Sigmoid colon (tissue), 7 donors: ENCODE results near the gene ZNF534. TPM values are rescaled to one million over a fixed set of nuclear protein-coding genes. Genes with fewer than 3 reads are reported as not detected.
"Not testable (repeated sequence)": the region's sequence is repeated elsewhere in the genome, so short reads cannot be mapped to it uniquely, and the experiment has no call there.

Source experiments
- DNase-seq: peaks from one replicate; pipeline ENCODE4 v3.0.0-alpha.2; 2019
- H3K27ac ChIP-seq, 4 donors: fragments of 200-600 bp; sonication (generic); one replicate each; pipeline ENCODE4 v1.5.1; 2016 to 2019; ENCODE audit warnings: mild to moderate bottlenecking in 1 of 4
- H3K27me3 ChIP-seq, 3 donors: fragments of 200-600 bp; sonication (generic); one replicate each; pipeline ENCODE4 v1.5.1; 2019; ENCODE audit warnings: mild to moderate bottlenecking in 1 of 3
- H3K36me3 ChIP-seq, 4 donors: fragments of 200-600 bp; sonication (generic); one replicate each; pipeline ENCODE4 v1.5.1; 2016 to 2019
- H3K4me1 ChIP-seq, 4 donors: fragments of 200-600 bp; sonication (generic); one replicate each; pipeline ENCODE4 v1.5.1; 2017 to 2019
- H3K4me3 ChIP-seq, 4 donors: fragments of 200-600 bp; sonication (generic); one replicate each; pipeline ENCODE4 v1.5.1; 2017 to 2019; ENCODE audit warnings: mild to moderate bottlenecking in 2 of 4, moderate library complexity in 1 of 4
- H3K9me3 ChIP-seq, 4 donors: fragments of 200-600 bp in 3 of 4; sonication (generic) in 3 of 4; one replicate each; pipeline versions ENCODE4 v1.5.1 to v1.6.1; 2013 to 2019
- CTCF ChIP-seq, 4 experiments: fragments of 450-650 bp in 3 of 4; fragments of 200-600 bp in 1 of 4; IDR thresholded peaks; one replicate each; pipeline ENCODE4 v1.5.1; 2016 to 2019; ENCODE audit warnings: antibody characterized with exemption in 4 of 4, mild to moderate bottlenecking in 3 of 4, moderate library complexity in 2 of 4
- EP300 ChIP-seq, 4 donors: sonication (generic); formaldehyde crosslinking; IDR thresholded peaks; one replicate each; pipeline ENCODE4 v1.6.1; 2017; ENCODE audit warnings: antibody characterized with exemption in 4 of 4
- POLR2A ChIP-seq, 2 donors: fragments of 450-650 bp; IDR thresholded peaks; one replicate each; pipeline ENCODE4 v1.6.1; 2016; ENCODE audit warnings: antibody characterized with exemption in 2 of 2, mild to moderate bottlenecking in 2 of 2, moderate library complexity in 2 of 2
- POLR2AphosphoS5 ChIP-seq, 4 donors: sonication (generic); formaldehyde crosslinking; IDR thresholded peaks; one replicate each; pipeline ENCODE4 v1.6.1; 2017; ENCODE audit warnings: antibody characterized with exemption in 4 of 4
- WGBS, 2 donors: extraction: QIAGEN DNeasy Blood & Tissue Kit; methylation state at CpG; one replicate each; pipeline ENCODE4 v1.1.7; 2013; 5-methylcytosine and 5-hydroxymethylcytosine counted together
- intact Hi-C: fragments of 100-400 bp; cut with DNase I; formaldehyde crosslinking; loops from one replicate; pipeline ENCODE4 v1.15.1; 2023
- polyA plus RNA-seq, 3 donors: library from polyadenylated mRNA; stranded (reverse); fragments of 200-250 nt; gene quantifications; one replicate each; pipeline ENCODE4 v1.2.3, GENCODE V29; 2013
- total RNA-seq, 4 donors: library from RNA; depleted of rRNA; stranded (reverse); fragments of >200 nt; gene quantifications; one replicate each; pipeline ENCODE4 v1.1.0, GENCODE V29; 2016
- donor health status: healthy with polysubstance abuse.
- donor health status: Bipolar disorder and iron deficiency.
- donor health status: healthy.

ZNF534 gene
- total and polyA plus RNA-seq, 7 donors = 0.09 to 0.49 (median 0.36) TPM; not detected in 4

GRCh38 chr19:52492201-52492993 is 63.4 kb downstream of the ZNF534 start:
- H3K36me3 ChIP-seq = peaks cover 0 to 8% (median 0%) of the 10 kb centered on the region in 4 donors
- peaks cover 9 to 36% (median 28%) of the 10 kb centered on the region in 4 donors for H3K9me3 ChIP-seq
- H3K27ac ChIP-seq = peak overlapping the region in 1 of 4 donors; percentile 27
- TF ChIP-seq POLR2A (IDR thresholded peaks at IDR 0.05) (no peak), EP300 (IDR thresholded peaks at IDR 0.05) (no peak), CTCF (IDR thresholded peaks at IDR 0.05) (no peak), POLR2AphosphoS5 (IDR thresholded peaks at IDR 0.05) (no peak)
- H3K27me3 ChIP-seq = no peaks in the 10 kb centered on the region
- no peak for DNase-seq
- 37 to 62% methylated on average over 37 of the region's 37 CpGs for WGBS, 2 donors
- no peaks in the 10 kb centered on the region for H3K4me1 ChIP-seq
- intact Hi-C loops = no loop called here
- H3K4me3 ChIP-seq = peak overlapping the region in 3 of 4 donors; percentile 18 to 30 (median 27)

- intact Hi-C loops = no loop called here
- Histone ChIP-seq H3K36me3 (peaks cover 0 to 8% (median 0%) of the 10 kb centered on the region in 4 donors), H3K4me3 (peak overlapping the region in 3 of 4 donors; percentile 18 to 30 (median 27)), H3K27ac (peak overlapping the region in 1 of 4 donors; percentile 27), H3K9me3 (peaks cover 9 to 33% (median 24%) of the 10 kb centered on the region in 4 donors), H3K27me3 (no peaks in the 10 kb centered on the region), H3K4me1 (no peaks in the 10 kb centered on the region)
- TF ChIP-seq EP300 (IDR thresholded peaks at IDR 0.05) (no peak), POLR2A (IDR thresholded peaks at IDR 0.05) (no peak), POLR2AphosphoS5 (IDR thresholded peaks at IDR 0.05) (no peak), CTCF (IDR thresholded peaks at IDR 0.05) (no peak)
- 18 to 49% methylated on average over 28 of the region's 28 CpGs for WGBS, 2 donors
- no peak for DNase-seq
Measured at GRCh38 chr19:52492994-52493470, 64.1 kb downstream of the ZNF534 start.

- 80 to 82% methylated on average over 3 of the region's 3 CpGs for WGBS, 2 donors
- H3K36me3 ChIP-seq = peaks cover 0 to 8% (median 0%) of the 10 kb centered on the region in 4 donors
- no peaks in the 10 kb centered on the region for H3K27me3 ChIP-seq
- H3K27ac ChIP-seq = no peak overlapping the region
- DNase-seq = no peak
- H3K4me1 ChIP-seq = no peaks in the 10 kb centered on the region
- no peak overlapping the region for H3K4me3 ChIP-seq
- intact Hi-C loops = no loop called here
- H3K9me3 ChIP-seq = peaks cover 9 to 24% (median 17%) of the 10 kb centered on the region in 4 donors
- TF ChIP-seq CTCF (IDR thresholded peaks at IDR 0.05) (no peak), POLR2A (IDR thresholded peaks at IDR 0.05) (no peak), POLR2AphosphoS5 (IDR thresholded peaks at IDR 0.05) (no peak), EP300 (IDR thresholded peaks at IDR 0.05) (no peak)
Measured at GRCh38 chr19:52494518-52494917, 65.6 kb downstream of the ZNF534 start.

GRCh38 chr19:52498571-52498970 is 69.6 kb downstream of the ZNF534 start:
- peaks cover 6 to 22% (median 8%) of the 10 kb centered on the region in 4 donors for H3K9me3 ChIP-seq
- H3K4me1 ChIP-seq = no peaks in the 10 kb centered on the region
- no peak for DNase-seq
- H3K4me3 ChIP-seq = no peak overlapping the region
- TF ChIP-seq CTCF (IDR thresholded peaks at IDR 0.05) (no peak), POLR2A (IDR thresholded peaks at IDR 0.05) (no peak), EP300 (IDR thresholded peaks at IDR 0.05) (no peak), POLR2AphosphoS5 (IDR thresholded peaks at IDR 0.05) (no peak)
- no peak overlapping the region for H3K27ac ChIP-seq
- H3K36me3 ChIP-seq = peaks cover 0 to 20% (median 8%) of the 10 kb centered on the region in 4 donors
- 94 to 96% methylated on average over 8 of the region's 8 CpGs for WGBS, 2 donors
- H3K27me3 ChIP-seq = no peaks in the 10 kb centered on the region
- intact Hi-C loops = no loop called here

GRCh38 chr19:52500474-52500873 is 71.5 kb downstream of the ZNF534 start:
- DNase-seq, H3K27me3 ChIP-seq, H3K4me3 ChIP-seq, H3K27ac ChIP-seq, intact Hi-C loops, H3K4me1 ChIP-seq: not testable (repeated sequence)
- WGBS, 2 donors = 61 to 67% methylated on average over 3 of the region's 3 CpGs
- Histone ChIP-seq H3K36me3 (peaks cover 0 to 31% (median 13%) of the 10 kb centered on the region in 4 donors), H3K9me3 (peaks cover 3 to 24% (median 10%) of the 10 kb centered on the region in 4 donors)

- H3K36me3 ChIP-seq = peaks cover 0 to 31% (median 13%) of the 10 kb centered on the region in 4 donors
- intact Hi-C loops, H3K4me3 ChIP-seq, DNase-seq, H3K4me1 ChIP-seq, H3K27ac ChIP-seq, H3K27me3 ChIP-seq: not testable (repeated sequence)
- 80 to 94% methylated on average over 12 of the region's 12 CpGs for WGBS, 2 donors
- peaks cover 3 to 29% (median 10%) of the 10 kb centered on the region in 4 donors for H3K9me3 ChIP-seq
Measured at GRCh38 chr19:52500991-52501390, 72.0 kb downstream of the ZNF534 start.
